GM12873 (cell line): ENCODE data around the gene ATP1B3.

ENCODE experiments used
- CTCF ChIP-seq: IDR thresholded peaks from 2 replicates; pipeline ENCODE4 v1.5.1; 2012; ENCODE audit warnings: low read depth, mild to moderate bottlenecking, moderate library complexity, low read length, control low read depth; ENCODE audit not compliant: insufficient read depth; ENCODE audit errors: missing control alignments

The ATP1B3 gene

GRCh38 chr3:141929341-141929995 lies 53.0 kb downstream of the ATP1B3 start:
- TF ChIP-seq CTCF, result no peak

GRCh38 chr3:141930801-141931200 lies 54.4 kb downstream of the ATP1B3 start:
- TF ChIP-seq CTCF, result no peak

GRCh38 chr3:141933421-141934300 lies 57.2 kb downstream of the ATP1B3 start:
- TF ChIP-seq CTCF, result no peak

DNA sequence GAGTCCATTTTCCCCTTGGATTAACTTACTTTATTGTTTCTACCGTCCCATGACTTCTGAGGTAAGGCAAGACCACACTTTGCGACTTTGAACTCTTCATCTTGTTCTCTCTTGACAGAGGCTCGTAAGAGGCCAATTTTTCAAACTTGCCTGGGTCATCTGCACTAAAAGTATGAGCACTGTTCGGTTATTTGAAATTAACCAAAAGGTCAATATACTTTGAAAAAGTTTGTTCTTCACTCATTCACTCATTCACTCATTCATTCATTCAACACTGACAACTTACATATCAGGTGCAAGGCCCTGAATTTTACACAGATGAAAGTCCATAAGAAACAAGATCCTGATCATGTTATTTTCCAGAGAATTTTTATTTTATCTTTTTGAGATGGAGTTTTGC lies 57.9 kb downstream of the ATP1B3 start:
- no peak for TF ChIP-seq CTCF

GRCh38 chr3:141938011-141938500 lies 61.6 kb downstream of the ATP1B3 start:
- no peak for TF ChIP-seq CTCF

DNA sequence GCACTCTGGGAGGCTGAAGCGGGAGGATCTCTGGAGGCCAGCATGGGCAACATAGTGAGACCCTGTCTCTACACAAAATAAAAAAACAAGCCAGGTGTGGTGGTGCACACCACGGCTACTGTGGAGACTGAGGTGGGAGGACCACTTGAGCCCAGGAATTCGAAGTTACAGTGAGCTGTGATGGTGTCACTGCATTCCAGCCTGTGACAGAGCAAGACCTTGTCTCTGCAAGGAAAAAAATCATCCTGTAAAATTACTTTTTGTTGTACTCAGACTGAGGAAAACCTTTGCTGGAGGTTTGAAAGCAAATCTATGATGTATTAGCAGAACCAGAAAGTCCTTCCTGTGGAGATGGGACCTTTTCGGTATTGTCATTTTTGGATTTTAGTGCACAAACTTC lies 63.3 kb downstream of the ATP1B3 start:
- TF ChIP-seq CTCF, result no peak

DNA sequence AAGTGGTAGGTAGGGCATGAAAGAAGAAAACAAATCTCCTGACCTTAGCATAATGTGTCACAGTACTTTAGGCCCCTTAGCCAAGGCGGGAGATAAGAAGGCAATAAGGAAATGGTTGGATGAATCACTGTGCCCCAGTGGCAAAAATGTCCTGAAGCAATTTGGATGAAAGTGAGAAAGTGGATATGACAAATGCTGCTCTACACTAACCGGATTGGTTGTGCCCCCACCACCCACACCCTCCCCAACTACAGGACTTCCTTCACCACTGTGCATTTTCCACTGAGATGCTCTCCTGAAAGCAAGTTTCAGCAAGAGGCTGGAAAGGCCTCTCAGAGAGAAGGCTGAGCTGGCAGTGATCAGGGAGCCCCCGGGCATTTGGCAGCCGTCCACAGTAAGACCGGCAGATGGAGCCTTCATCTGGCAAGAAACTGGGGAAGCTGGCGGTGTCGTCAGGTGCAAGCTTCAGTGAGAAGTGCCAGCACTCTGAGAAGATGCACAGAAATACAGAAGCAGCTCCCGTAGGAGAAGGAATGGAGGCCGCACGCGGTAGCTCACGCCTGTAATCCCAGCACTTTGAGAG lies 63.8 kb downstream of the ATP1B3 start:
- peak; percentile 15 for TF ChIP-seq CTCF
